HepG2 (cell line): ENCODE data around the gene KIF26B. TPM values are rescaled to one million over a fixed set of nuclear protein-coding genes. Genes with fewer than 3 reads are reported as not detected.

Experiments used
- ATAC-seq: fragments of 200-7000 bp; cut with Tn5 transposase; 3 replicates; pipeline ENCODE4 v1.9.1; 2020; ENCODE audit warnings: mild to moderate bottlenecking, moderate library complexity
- BruUV-seq: library from RNA; stranded (reverse); fragments of 400-500 nt; replicated peaks from 2 replicates; lab custom pipeline; 2021; lab: Mats Ljungman, UMichigan
- CTCF ChIA-PET: fragments of 300-600 bp; formaldehyde crosslinking; extraction: SDS; loops from one replicate; lab custom pipeline; 2021; ENCODE audit warnings: low total read pairs, inconsistent platforms, low intra/inter-chr PET ratio; lab: Yijun Ruan, JAX
- POLR2A ChIA-PET: fragments of 350-600 bp; sonication (Branson Sonifier 250); formaldehyde crosslinking; loops from one replicate; lab custom pipeline; 2020; ENCODE audit warnings: antibody characterized with exemption, inconsistent platforms; lab: Yijun Ruan, JAX
- DNase-seq: peaks from one replicate; pipeline ENCODE4 v3.0.0-alpha.2; 2015; ENCODE audit warnings: low spot score
- FAIRE-seq: peaks from 3 replicates; lab custom pipeline; 2011; peaks lifted over from hg19 to GRCh38; lab: Jason Lieb, UNC
- H2AFZ ChIP-seq: one replicate; pipeline ENCODE4 v1.6.1; 2011; ENCODE audit warnings: low read length, inconsistent platforms
- H3K27ac ChIP-seq: fragments of 300-600 bp; 3 replicates; pipeline ENCODE4 v1.8.0; 2011; ENCODE audit warnings: mixed run types, mild to moderate bottlenecking, mixed read lengths, low read length, inconsistent platforms; ENCODE audit not compliant: insufficient read depth; ENCODE audit errors: extremely low read length
- H3K27me3 ChIP-seq, 2 experiments: fragments of 200-600 bp in 1 of 2; 2 replicates in 1 of 2; 3 replicates in 1 of 2; pipeline versions ENCODE4 v1.6.0 to v1.8.0; 2011; ENCODE audit warnings: low read length in 2 of 2, mild to moderate bottlenecking in 2 of 2, moderate library complexity in 2 of 2, inconsistent platforms in 1 of 2; ENCODE audit not compliant: insufficient read depth in 2 of 2, control insufficient read depth in 1 of 2
- H3K36me3 ChIP-seq, 2 experiments: fragments of 200-600 bp in 1 of 2; replicated peaks in 1 of 2; 2 replicates in 1 of 2; 3 replicates in 1 of 2; pipeline versions ENCODE4 v1.5.1 to v1.8.0; 2011; ENCODE audit warnings: low read length in 2 of 2, inconsistent platforms in 1 of 2; ENCODE audit not compliant: insufficient read depth in 2 of 2, control insufficient read depth in 1 of 2
- H3K4me1 ChIP-seq: 2 replicates; pipeline ENCODE4 v1.5.1; 2012; ENCODE audit warnings: low read length, inconsistent platforms; ENCODE audit not compliant: insufficient read depth
- H3K4me2 ChIP-seq: 2 replicates; pipeline ENCODE4 v1.6.0; 2011; ENCODE audit warnings: low read depth, low read length, inconsistent platforms
- H3K4me3 ChIP-seq, 3 experiments: fragments of 200-600 bp in 1 of 3; sonication (generic), shearing (Covaris generic) in 1 of 3; replicated peaks in 1 of 3; 2 replicates each; pipeline ENCODE4 v1.5.1; 2011 to 2016; ENCODE audit warnings: low read length in 3 of 3, inconsistent platforms in 2 of 3, low read depth in 2 of 3, mild to moderate bottlenecking in 2 of 3, control low read depth in 1 of 3, mixed read lengths in 1 of 3; ENCODE audit not compliant: insufficient read depth in 1 of 3
- H3K79me2 ChIP-seq: one replicate; pipeline ENCODE4 v1.6.1; 2011; ENCODE audit warnings: low read length, inconsistent platforms; ENCODE audit not compliant: insufficient read depth
- H3K9ac ChIP-seq: 2 replicates; pipeline ENCODE4 v1.6.0; 2011; ENCODE audit warnings: mild to moderate bottlenecking, low read depth, low read length, inconsistent platforms; ENCODE audit not compliant: insufficient read depth
- H3K9me3 ChIP-seq: 2 replicates; pipeline ENCODE4 v1.5.1; 2012; ENCODE audit warnings: mild to moderate bottlenecking, low read length
- H4K20me1 ChIP-seq: 2 replicates; pipeline ENCODE4 v1.6.0; 2011; ENCODE audit warnings: inconsistent platforms, mild to moderate bottlenecking, low read length, moderate library complexity; ENCODE audit not compliant: insufficient read depth
- AKAP8 ChIP-seq: sonication (generic); formaldehyde crosslinking; IDR thresholded peaks from 2 replicates; pipeline ENCODE4 v1.5.1; 2020; ENCODE audit warnings: mild to moderate bottlenecking, missing genetic modification reagents
- ARHGAP35 ChIP-seq: sonication (generic); formaldehyde crosslinking; IDR thresholded peaks from 2 replicates; pipeline ENCODE4 v1.9.0; 2022; ENCODE audit warnings: mild to moderate bottlenecking, inconsistent platforms, moderate library complexity, missing genetic modification reagents, borderline replicate concordance
- FOSL2 ChIP-seq: sonication (generic); formaldehyde crosslinking; IDR thresholded peaks from 2 replicates; pipeline ENCODE4 v1.4.0; 2020; ENCODE audit warnings: missing genetic modification reagents
- FOXK2 ChIP-seq: fragments of 450-650 bp; IDR thresholded peaks from 2 replicates; pipeline ENCODE4 v1.6.1; 2016
- GPN1 ChIP-seq: sonication (generic); formaldehyde crosslinking; IDR thresholded peaks from 2 replicates; pipeline ENCODE4 v1.5.1; 2020; ENCODE audit warnings: missing genetic modification reagents, borderline replicate concordance
- ISL2 ChIP-seq: sonication (generic); formaldehyde crosslinking; IDR thresholded peaks from 2 replicates; pipeline ENCODE4 v1.5.0; 2020; ENCODE audit warnings: missing genetic modification reagents
- MTF2 ChIP-seq: sonication (generic); formaldehyde crosslinking; IDR thresholded peaks from 2 replicates; pipeline ENCODE4 v1.5.0; 2020; ENCODE audit warnings: missing genetic modification reagents, borderline replicate concordance
- TOPORS ChIP-seq: sonication (generic); formaldehyde crosslinking; IDR thresholded peaks from 2 replicates; pipeline ENCODE4 v1.8.0; 2023; ENCODE audit warnings: mild to moderate bottlenecking, missing genetic modification reagents
- ZFX ChIP-seq: sonication (generic); formaldehyde crosslinking; IDR thresholded peaks from 2 replicates; pipeline ENCODE4 v1.4.0; 2020; ENCODE audit warnings: mild to moderate bottlenecking, low read depth, missing genetic modification reagents, moderate library complexity
- ZNF33B ChIP-seq: sonication (generic); formaldehyde crosslinking; IDR thresholded peaks from 2 replicates; pipeline ENCODE4 v1.5.1; 2020; ENCODE audit warnings: mild to moderate bottlenecking, missing genetic modification reagents
- ZNF800 ChIP-seq: sonication (generic); formaldehyde crosslinking; IDR thresholded peaks from 2 replicates; pipeline ENCODE4 v1.4.0; 2020; ENCODE audit warnings: missing genetic modification reagents
- WGBS: methylation state at CpG from one replicate; pipeline ENCODE4 v1.1.6; 2017; ENCODE audit warnings: low lambda C conversion rate; 5-methylcytosine and 5-hydroxymethylcytosine counted together
- in situ Hi-C: cut with HindIII; loops from 2 replicates; pipeline ENCODE4 v1.10.0; 2017; ENCODE audit warnings: low pct_unique_long_range_greater_than_20kb; ENCODE audit not compliant: extremely low pct_ligation_motif_present
- intact Hi-C: fragments of 100-400 bp; cut with micrococcal nuclease; formaldehyde crosslinking; loops from one replicate; pipeline ENCODE4 v1.10.0; 2022; ENCODE audit not compliant: unreplicated experiment
- polyA plus RNA-seq, 8 experiments: library from polyadenylated mRNA; depleted of rRNA in 3 of 8; stranded (reverse) in 7 of 8; unstranded in 1 of 8; fragments of >200 nt; fragmentation: Illumina TruSeq in 4 of 8; extraction: Trizol in 4 of 8; gene quantifications; 2 replicates each; pipeline versions ENCODE4 v1.2.1 to v1.2.3, GENCODE V29; 2011 to 2016; ENCODE audit warnings: low read depth in 4 of 8, missing spikeins in 1 of 8, mixed read lengths in 1 of 8; ENCODE audit not compliant: insufficient read depth in 1 of 8
- total RNA-seq, 5 experiments: library from RNA; depleted of rRNA; stranded (reverse); fragments of >200 nt; fragmentation: Illumina TruSeq; extraction: Trizol; gene quantifications; 2 replicates each; pipeline ENCODE4 v1.2.3, GENCODE V29; 2016; ENCODE audit warnings: low read depth in 1 of 5

The KIF26B gene
- total and polyA plus RNA-seq, 2 of the 13 experiments (the other 11 are each of a cell fraction or from before 2014, with no cell fraction given) = 0.08 to 0.09 TPM

GRCh38 chr1:245195398-245195797, 40.6 kb downstream of the KIF26B start (continued):
- TF ChIP-seq ZNF800 (CRISPR knock-in tag) (no peak), MTF2 (CRISPR knock-in tag) (no peak), GPN1 (CRISPR knock-in tag) (no peak), AKAP8 (CRISPR knock-in tag) (no peak)

- Histone ChIP-seq H3K4me3 (no peak overlapping the region), H3K9me3 (no peaks in the 10 kb centered on the region), H3K27me3 (no peaks in the 10 kb centered on the region; a peak in 1 of 5 replicates), H4K20me1 (no peaks in the 10 kb centered on the region), H3K4me1 (no peaks in the 10 kb centered on the region), H3K79me2 (no peaks in the 10 kb centered on the region), H3K9ac (no peak overlapping the region), H2AFZ (no peak overlapping the region), H3K4me2 (no peak overlapping the region), H3K27ac (no peak overlapping the region), H3K36me3 (no peaks in the 10 kb centered on the region)
- intact Hi-C loops = no loop called here
- POLR2A ChIA-PET = no interaction called here
- FAIRE-seq = no peak
- WGBS = 57% methylated on average over 3 of the region's 3 CpGs
- no peak for DNase-seq
- TF ChIP-seq FOXK2 = no peak
- TF ChIP-seq ARHGAP35 = no peak
- no peak for TF ChIP-seq TOPORS (CRISPR knock-in tag)
- TF ChIP-seq ISL2 (CRISPR knock-in tag) = no peak
- no peak for TF ChIP-seq FOSL2 (CRISPR knock-in tag)
- TF ChIP-seq ZNF33B (CRISPR knock-in tag) = no peak
- no peak for TF ChIP-seq ZFX (CRISPR knock-in tag)
- in situ Hi-C loops = no loop called here
- BruUV-seq = no TSS peak
- CTCF ChIA-PET = no interaction called here
- ATAC-seq = no peak
These were observed 42.3 kb downstream of the KIF26B start for GRCh38 chr1:245197121-245197520.
